ENCODE results near the gene RASA4. TPM values are rescaled to one million over a fixed set of nuclear protein-coding genes. Genes with fewer than 3 reads are reported as not detected.
"Not testable (repeated sequence)": the region's sequence is repeated elsewhere in the genome, so short reads cannot be mapped to it uniquely, and the experiment has no call there.

Gene RASA4
- total RNA-seq, 1 experiment from 2014 or later, result 3.9 TPM

- not testable (repeated sequence) for H3K4me3 ChIP-seq, H3K36me3 ChIP-seq, DNase-seq, H3K27me3 ChIP-seq, H3K9me3 ChIP-seq
Observed at GRCh38 chr7:102611675-102612325, 4.8 kb downstream of the RASA4 start.

GRCh38 chr7:102611013-102611674 lies 5.4 kb downstream of the RASA4 start:
- DNase-seq, H3K4me3 ChIP-seq, H3K36me3 ChIP-seq, H3K27me3 ChIP-seq, H3K9me3 ChIP-seq: not testable (repeated sequence)

DNA sequence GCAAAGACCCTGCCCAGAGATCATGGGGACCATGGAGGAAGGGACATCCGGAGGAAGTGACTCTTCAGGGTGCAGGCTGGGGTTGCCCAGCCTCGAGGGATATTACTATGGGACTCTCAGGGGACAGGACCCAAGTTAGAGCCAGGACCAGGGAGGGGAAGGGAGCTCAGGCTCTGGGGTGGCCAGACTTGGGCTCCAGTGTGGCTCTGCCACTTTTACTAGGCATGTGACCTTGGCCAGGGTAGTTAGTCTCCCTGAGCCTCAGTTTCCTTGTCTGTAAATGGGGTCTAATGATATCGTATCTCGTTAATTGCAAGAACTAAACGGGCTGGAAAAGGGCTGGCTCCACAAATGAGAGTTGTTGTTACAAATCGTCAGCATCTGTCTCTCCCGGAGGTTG lies 6.1 kb downstream of the RASA4 start:
- not testable (repeated sequence) for DNase-seq, H3K27me3 ChIP-seq, H3K9me3 ChIP-seq, H3K36me3 ChIP-seq, H3K4me3 ChIP-seq

DNA sequence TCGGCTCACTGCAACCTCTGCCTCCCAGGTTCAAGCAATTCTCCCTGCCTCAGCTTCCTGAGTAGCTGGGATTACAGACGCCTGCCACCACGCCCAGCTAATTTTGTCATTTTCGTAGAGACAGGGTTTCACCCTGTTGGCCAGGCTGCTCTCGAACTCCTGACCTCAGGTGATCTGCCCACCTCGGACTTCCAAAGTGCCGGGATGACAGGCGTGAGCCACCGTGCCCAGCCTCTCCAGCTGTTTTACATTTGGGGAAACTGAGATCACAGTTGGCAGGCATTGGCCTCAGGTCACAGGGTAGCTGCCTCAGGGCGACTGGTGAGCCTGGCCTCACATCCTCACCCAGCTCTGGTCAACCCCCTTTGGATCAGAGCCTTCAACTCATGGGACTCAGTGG lies 6.8 kb downstream of the RASA4 start:
- H3K27me3 ChIP-seq, H3K4me3 ChIP-seq, H3K9me3 ChIP-seq, DNase-seq, H3K36me3 ChIP-seq: not testable (repeated sequence)

- H3K27me3 ChIP-seq, DNase-seq, H3K36me3 ChIP-seq, H3K4me3 ChIP-seq, H3K9me3 ChIP-seq: not testable (repeated sequence)
Observed at GRCh38 chr7:102606848-102607247, 9.7 kb downstream of the RASA4 start.

DNA sequence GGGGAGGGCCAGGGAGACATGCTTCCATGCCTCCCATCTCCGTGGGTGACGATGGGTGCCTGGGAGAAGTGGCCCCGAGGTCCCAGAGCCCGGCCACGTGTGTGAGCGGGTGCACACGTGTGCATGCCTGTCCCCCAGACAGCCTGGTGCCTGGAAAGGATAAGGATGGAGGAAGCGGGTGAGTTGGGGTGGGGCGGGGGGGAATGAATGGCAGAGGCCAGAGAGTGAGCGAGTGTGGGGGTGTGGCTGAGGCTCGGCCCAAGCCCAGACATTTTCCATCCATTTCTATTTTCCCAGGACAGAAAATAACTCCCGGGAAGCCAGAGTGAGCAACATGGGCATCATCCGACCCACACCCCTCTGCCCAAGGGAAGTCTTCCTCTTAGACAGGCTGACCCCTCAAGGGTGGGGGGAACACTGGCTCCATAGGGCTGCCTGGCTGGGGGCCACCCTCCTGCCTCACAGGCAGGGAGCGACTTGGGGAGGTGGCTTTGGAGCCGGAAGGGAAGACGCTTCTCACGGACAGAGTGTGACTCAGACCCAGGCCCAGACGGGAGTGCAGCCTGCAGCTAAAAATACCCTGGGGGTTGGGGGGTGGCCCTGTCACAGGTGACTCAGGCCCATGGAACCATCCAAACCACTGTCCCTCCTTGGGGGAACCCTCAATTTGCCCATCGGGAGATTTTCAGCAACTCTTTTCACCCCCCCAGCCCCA lies 12.0 kb downstream of the RASA4 start:
- not testable (repeated sequence) for H3K9me3 ChIP-seq, H3K4me3 ChIP-seq, DNase-seq, H3K36me3 ChIP-seq, H3K27me3 ChIP-seq

GRCh38 chr7:102602317-102602716 lies 14.2 kb downstream of the RASA4 start:
- DNase-seq, result not testable (repeated sequence)

GRCh38 chr7:102599699-102600098 lies 16.9 kb downstream of the RASA4 start:
- H3K9me3 ChIP-seq, H3K4me3 ChIP-seq, H3K27me3 ChIP-seq, H3K36me3 ChIP-seq, DNase-seq: not testable (repeated sequence)

More at GRCh38 chr7:102602317-102602716, 14.2 kb downstream of the RASA4 start:
- not testable (repeated sequence) for H3K27me3 ChIP-seq, H3K36me3 ChIP-seq, H3K9me3 ChIP-seq, H3K4me3 ChIP-seq

DNA sequence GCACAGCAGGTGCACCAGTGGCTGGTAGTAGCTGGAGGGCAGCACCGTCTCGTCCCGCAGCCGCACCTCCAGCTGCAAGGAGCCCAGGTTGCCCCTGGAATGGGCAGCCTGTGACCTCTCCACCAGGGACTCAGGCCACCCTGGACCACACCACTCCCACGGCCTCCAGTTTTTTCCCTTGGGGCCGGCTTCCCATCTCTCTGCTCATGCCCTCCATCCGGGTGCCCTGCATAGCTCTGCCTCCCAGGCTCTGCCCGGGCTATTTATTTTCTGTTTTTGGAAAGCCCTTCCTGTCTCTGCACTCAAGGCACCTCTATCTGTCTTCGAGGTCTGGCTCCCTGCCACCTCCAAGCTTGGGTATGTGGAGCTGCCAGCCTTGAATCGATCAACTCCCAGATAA lies 20.5 kb downstream of the RASA4 start:
- not testable (repeated sequence) for DNase-seq, H3K4me3 ChIP-seq, H3K9me3 ChIP-seq, H3K27me3 ChIP-seq, H3K36me3 ChIP-seq

- H3K4me3 ChIP-seq, H3K9me3 ChIP-seq, H3K27me3 ChIP-seq, DNase-seq, H3K36me3 ChIP-seq: not testable (repeated sequence)
Observed at GRCh38 chr7:102593637-102594334, 22.8 kb downstream of the RASA4 start.

DNA sequence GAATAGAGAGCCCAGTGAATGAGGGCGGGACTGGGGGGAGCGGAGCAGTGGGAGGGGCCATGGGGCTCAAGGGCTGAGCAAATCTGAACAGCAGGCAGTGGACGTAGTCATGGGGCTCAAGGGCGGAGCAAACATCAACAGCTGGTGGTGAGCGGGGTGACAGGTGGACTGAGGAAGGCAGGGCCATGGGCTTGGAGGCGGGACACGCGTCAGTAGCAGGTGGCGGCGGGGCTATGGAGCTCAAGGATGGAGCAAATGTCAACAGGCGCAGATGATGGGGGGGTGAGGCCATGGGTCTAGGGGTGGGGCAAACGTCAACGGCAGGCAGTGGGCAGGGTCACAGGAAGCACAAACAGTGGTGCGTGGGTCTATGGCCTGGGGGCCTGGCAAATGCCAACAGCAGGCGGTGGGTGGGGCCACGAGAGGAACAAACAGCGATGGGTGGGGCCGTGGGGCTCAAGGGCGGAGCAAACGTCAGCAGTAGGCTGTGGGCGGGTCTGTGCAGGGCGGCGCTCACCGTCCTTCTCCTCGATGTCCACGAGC lies 24.0 kb downstream of the RASA4 start:
- H3K4me3 ChIP-seq, H3K36me3 ChIP-seq, DNase-seq, H3K9me3 ChIP-seq, H3K27me3 ChIP-seq: not testable (repeated sequence)

DNA sequence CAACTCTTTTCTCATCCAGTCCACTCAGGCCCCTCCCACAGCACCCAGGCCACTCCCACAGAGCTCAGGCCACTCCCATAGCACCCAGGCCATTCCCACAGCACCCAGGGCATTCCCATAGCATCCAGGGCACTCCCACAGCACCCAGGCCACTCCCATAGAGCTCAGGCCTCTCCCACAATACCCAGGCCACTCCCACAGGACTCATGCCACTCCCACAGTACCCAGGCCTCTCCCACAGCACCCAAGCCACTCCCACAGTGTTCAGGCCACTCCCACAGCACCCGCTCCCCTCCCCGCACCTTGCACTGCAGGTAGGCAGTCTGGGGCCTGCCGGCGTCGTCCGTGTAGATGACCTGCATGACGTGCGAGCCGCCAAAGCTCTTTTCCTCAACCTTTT lies 26.7 kb downstream of the RASA4 start:
- H3K27me3 ChIP-seq, H3K36me3 ChIP-seq, DNase-seq, H3K4me3 ChIP-seq, H3K9me3 ChIP-seq: not testable (repeated sequence)

DNA sequence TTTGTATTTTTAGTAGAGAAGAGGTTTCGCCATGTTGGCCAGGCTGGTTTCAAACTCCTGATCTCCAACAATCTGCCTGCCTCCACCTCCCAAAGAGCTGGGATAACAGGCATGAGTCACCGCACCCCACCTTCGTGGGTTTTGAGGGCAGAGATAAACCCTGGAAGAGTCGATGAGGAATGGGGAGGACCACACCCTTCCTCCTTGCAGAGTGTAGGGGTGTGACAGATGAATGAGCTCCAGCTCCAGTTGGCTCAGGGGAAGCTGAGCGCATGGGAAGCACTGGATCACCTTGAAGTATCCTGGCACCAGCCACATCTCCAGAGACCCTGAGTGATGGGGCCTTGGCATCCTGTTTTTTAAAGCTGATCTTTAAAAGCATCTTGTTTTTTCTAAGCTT lies 33.1 kb downstream of the RASA4 start:
- H3K9me3 ChIP-seq, H3K36me3 ChIP-seq, H3K27me3 ChIP-seq, H3K4me3 ChIP-seq, DNase-seq: not testable (repeated sequence)

DNA sequence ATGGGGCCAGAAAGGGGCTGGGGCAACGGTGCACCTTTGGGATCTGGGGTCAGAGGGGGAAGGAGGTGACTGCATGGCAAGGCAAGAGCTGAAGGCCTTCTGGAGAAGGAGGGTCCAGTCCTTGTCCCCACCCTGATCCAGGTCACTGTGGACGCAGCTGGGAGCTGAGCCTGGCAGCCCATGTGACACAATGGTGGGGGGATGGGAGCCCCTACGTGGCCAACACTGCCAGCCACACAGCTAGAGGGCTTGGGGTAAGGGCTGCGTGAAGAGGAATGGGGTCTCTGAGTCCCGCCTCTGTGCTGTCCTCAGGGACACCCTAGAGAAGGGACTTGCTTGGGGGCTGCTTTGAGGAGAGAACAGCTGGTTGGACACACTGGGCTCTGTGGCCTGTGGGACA lies 34.8 kb downstream of the RASA4 start:
- H3K4me3 ChIP-seq, H3K27me3 ChIP-seq, DNase-seq, H3K9me3 ChIP-seq, H3K36me3 ChIP-seq: not testable (repeated sequence)

GRCh38 chr7:102578486-102578885 lies 38.1 kb downstream of the RASA4 start:
- H3K27me3 ChIP-seq, H3K9me3 ChIP-seq, H3K36me3 ChIP-seq, DNase-seq, H3K4me3 ChIP-seq: not testable (repeated sequence)

DNA sequence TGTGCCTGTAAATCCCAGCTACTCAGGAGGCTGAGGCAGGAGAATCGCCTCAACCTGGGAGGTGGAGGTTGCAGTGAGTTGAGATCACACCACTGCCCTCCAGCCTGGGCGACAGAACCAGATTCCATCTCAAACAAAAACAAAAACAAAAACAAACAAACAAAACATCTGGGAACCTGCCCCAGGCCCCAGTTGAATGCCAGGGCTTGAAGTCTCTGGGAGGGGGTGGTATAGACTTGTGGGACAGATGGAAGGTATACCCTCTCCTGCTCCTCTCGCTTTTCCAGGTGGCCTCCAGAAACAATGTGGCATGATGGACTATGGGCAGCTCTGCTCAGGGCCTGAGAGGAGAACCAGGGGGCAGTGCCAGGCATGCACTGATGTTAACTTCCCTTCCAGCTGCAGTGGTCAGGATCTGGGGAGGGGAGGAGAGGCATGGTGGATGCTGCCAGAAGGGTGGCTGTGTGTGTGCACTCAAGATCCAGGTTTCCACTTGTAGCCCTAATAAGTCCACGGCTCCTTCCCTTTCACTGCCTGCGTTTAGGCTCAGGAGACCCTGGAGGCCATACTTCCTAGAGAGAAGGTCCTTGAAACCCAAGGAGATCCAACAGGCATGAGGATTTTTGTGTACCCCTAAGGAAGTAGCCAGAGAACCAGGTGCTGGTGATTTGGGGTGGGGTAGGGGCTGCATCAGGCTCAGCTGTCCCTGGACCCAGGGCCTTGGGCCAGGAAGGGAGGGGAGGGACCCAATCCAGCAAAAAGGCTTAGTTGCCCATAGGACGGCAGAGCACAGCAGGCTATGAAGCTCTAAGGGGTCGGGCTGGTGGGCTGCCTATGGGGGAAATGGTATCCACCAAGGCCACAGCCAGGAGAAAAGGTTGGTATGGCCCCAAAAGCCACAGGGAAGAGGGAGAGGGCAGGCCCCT lies 39.0 kb downstream of the RASA4 start:
- not testable (repeated sequence) for H3K27me3 ChIP-seq, DNase-seq, H3K4me3 ChIP-seq, H3K36me3 ChIP-seq, H3K9me3 ChIP-seq

All from MG63 (cell line).